ENCODE measurements around the gene SMIM41.

SMIM41 gene

DNA sequence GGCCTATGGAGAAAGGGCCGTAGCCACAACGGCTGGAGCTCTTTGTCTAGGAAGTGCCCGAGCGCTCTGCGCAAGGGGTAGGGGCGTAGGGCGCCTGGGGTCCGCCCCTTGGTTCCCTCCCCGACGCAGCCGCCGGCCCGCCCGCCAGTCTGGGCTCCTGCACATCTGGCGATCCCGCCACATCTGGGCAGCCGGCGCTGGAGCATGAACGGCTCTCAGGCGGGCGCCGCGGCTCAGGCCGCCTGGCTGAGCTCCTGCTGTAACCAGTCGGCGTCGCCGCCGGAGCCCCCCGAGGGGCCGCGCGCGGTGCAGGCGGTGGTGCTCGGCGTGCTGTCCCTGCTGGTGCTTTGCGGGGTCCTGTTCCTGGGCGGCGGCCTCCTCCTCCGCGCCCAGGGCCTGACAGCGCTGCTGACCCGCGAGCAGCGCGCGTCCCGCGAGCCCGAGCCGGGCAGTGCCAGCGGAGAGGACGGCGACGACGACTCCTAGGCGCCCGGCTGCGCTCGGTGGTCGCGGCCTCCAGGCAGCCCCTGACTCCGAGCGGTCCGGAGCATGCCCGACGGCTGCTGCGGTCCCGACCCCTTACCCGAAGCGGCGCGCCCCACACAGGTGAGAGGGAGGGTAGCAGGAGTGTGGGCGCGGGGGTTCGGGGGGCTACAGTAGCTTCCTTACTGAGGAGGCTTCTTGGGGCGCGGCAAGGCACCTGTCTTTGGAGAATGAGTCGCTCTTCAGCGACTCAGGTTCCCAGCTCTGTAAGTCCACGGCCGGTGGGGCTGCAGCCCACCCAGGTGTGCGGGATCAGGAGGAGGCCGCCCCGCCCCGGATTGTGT is at the start of gene SMIM41:
Gene SMIM41, plus strand, starts transcription at position 129 of the 827 bp plus-strand sequence. Its CDS starts 76 bp downstream, at position 205.
- FAIRE-seq, result no peak

DNA sequence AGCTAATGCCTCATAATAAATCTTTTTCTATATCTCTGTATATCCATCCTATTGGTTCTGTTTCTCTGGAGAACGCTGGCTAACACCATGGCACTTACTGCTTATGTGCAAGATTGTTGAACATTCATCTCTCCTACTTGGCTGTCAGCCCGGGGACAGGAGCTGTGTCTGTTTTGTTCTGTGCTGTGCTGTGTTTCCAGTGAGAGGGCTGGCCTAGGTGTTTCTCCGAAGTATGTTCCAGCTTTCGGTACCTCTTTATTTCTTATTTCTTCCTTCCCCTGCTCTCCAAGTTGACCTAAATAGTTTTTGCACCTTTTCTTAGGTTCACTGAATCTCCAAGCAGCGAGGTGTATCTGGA is 47.1 kb upstream of the SMIM41 start:
- FAIRE-seq, result no peak

DNA sequence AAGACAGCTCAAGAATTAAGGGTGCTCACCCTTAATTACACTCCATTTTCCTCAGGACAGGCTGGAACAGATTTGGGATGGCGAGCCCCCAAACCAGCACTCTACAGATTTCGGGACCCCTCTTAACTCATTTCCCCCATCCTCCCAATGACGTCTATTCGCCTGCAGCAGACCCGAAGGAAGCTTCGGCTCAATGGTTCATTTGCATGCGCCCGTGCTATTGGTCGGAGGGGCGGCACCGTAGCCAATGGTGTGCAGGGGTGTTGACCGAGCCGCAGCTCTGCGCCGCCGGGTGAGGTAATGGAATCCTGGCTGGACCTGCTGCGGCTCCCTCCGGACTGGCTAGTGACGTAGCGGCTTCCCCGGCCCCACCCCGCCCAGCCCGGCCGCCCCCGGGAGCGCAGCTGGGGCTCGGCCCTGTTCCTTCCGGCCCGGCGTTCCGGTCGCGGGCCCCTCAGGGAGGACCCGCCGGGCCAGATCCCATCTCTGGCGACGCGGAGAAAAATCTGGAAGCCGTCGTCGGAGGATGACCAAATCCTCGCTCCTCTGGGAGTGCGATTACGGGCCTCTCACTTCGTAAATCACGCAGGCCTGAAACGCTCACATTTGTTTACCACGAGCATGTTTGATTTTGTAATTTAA is 46.6 kb upstream of the SMIM41 start:
- FAIRE-seq, result no peak

DNA sequence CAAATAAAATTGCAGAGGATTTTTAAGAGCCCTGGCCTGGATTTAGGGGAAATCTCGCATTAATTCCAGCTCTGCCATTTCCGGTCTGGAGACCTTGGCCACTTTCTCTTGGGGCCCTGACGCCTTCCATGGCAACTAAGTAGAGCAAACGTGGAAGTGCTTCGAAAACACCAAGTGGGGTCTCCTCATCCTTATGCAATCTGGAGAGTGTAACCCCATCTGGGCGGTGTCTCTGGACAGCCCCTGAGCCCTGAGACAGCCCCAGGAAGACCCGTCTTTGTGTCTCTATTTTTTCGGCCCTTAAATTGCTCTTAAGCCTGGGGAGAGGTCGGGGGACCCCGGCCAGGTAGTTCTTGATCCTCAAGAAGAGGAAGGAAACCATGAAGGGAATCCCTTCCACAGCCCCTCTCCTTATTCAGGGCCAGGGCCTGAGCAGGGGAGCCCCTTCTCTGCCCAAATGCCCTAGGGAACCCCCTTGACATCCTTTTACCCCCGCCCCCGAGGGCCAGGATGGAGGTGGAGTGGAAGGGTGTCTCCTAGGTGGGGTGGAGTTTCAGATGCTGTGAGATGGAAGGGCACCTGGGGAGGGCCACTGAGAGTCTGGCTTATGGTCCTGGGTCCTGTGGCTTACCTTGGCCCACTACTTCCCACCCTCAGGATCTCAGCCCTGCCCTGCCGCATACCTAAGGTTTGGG is 45.9 kb upstream of the SMIM41 start:
- no peak for FAIRE-seq

DNA sequence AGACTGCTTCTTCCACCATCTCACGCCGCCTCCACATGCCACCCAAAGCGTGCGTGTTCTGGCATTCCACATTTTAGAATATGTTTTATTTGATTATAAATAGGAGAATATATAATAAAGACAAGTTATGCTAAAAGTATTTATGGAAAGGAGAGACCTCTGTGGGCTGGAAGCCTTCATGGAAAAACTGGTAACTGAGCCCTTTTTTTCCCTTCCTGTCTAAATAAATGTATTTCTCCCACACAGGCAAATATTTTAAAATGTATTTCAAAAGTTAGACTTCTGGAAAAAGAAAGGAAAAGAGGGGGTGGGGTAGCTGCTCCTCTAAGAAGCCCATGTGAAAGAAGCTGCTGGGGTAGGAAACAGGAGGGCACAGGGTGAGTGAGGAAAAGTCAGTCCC is 44.3 kb upstream of the SMIM41 start:
- no peak for FAIRE-seq

- no peak for FAIRE-seq
Measured at GRCh38 chr12:52035926-52036325, 43.6 kb upstream of the SMIM41 start.

DNA sequence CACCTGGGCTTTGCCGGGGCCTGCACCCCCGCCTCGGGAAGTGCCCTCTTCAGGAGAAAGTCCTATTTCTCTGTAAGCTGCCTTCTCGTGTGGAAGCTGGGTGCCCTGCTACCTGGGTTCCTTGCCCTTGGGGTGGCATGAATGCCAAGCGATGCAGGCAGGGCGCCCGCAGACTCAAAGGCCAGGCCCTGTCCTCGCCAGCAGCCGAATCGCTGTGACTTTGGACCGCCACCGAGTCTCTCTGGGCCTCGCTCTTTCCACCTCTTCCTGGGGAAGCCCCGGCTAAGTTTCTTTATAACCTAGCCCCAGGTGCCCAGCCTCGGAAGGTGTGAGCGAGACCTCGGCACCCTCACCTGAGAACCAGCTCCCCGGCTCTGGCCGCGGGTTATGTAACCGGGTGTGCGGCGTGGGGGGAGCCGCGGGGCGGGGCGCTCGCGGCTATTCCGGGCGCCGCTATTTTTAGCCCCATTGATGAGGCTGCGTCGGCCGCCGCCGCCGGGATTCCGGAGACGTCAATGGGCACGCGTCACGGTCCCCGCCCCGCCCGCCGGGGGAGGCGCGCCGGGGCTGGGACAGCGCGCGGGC is 42.8 kb upstream of the SMIM41 start:
- no peak for FAIRE-seq

DNA sequence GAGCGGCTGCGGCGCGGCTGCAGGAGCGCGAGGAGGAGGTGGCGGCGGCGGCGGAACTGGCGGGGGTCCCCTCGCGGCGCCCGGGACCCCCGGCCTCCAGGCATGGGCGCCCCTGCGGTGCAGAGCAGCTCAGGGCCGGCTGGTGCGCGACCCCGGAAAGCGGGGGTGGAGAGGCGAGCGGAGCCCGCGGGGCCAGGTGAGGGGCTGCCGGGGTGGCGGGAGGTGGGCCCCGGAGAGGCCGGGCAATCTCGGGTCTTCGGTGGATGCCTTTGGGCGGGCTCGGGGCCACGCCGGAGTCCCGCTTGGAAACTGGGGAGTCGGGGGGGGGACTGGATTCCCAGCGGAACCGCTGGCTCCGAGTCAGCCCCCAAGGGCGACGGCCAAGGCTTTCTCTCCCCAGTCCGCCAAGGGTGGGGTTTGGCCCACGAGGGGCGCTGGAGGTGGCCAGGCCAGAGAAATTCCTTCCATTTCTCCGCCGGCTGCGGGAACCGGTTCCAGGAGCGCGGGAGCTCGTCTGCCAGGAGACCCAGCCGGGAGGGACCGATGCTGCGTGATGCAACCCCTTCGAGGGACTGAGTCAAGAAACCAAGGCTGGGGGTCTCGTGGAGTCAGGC is 42.1 kb upstream of the SMIM41 start:
- FAIRE-seq, result no peak

DNA sequence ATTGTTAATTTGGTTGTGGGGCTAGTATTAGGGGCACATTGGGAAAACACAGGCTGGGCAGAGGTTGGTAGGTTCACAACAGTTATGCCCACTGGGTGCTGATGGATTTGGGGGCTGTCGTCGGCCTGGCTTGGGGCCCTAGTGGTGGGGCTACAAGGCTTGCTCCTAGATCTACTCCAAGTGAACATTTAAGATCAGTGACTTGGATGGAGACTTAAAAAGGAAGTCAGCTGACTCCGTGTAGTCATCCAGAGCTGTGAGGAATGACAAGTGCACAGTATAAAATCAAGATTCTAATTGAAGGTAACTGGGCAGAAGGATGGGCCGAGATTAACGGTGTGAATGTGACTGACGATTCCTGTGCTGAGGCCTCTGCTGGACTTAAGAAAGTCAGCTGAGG is 41.1 kb upstream of the SMIM41 start:
- FAIRE-seq, result no peak

DNA sequence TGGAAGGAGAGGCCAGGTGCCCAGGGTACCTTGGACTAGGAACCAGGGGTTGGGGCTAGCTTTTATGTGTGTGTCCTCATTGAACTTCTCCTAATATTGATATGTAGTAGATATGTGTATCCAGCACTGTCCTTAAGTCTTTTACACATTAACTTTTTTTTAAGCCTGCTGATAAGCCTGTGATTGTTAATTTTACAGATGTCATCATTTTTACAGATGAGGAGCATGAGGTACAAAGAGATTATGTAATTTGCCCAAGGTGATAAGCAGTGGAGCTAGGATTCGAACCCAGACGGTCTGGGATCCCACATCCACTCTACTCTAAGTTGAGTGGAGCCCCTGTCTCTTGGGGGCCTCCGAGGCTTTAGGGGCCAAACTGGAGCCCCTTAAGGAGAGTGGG is 38.5 kb upstream of the SMIM41 start:
- no peak for FAIRE-seq

GRCh38 chr12:52041695-52042123 is 37.8 kb upstream of the SMIM41 start:
- FAIRE-seq, result no peak

DNA sequence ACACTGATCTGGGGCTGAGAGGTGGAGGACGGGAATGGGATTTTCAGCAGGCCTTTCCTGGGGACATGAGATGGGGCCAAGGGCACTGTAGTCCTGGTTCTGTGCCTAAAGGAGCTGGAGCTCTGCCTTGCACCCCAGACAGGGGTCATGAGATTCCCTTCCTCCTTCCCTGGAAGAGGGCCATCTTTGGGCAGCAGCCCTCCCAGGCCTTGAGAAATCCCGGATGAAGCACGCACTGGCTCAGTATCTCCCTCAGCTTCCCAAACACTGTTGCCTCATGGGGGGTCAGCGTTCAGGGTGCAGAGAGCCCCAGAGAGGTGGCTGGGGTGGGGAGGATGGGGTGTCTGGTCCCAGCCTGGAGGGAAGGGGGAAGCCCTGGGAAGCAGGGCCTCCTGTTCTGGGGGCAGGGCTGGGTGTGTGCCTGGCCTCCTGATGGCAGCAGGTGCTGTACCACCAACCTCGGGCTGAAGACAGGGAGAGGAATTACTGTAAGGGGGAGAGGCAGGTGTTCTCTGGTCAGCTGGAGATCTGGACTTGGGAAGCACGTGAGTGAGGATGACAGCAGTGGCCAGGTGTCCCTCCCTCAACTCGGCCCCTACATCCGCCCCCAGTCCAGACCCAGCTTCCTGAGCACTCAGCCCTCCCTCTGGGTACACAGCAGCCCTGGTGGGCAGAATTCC is 36.7 kb upstream of the SMIM41 start:
- no peak for FAIRE-seq

- FAIRE-seq, result no peak
Measured at GRCh38 chr12:52043386-52044212, 35.9 kb upstream of the SMIM41 start.

DNA sequence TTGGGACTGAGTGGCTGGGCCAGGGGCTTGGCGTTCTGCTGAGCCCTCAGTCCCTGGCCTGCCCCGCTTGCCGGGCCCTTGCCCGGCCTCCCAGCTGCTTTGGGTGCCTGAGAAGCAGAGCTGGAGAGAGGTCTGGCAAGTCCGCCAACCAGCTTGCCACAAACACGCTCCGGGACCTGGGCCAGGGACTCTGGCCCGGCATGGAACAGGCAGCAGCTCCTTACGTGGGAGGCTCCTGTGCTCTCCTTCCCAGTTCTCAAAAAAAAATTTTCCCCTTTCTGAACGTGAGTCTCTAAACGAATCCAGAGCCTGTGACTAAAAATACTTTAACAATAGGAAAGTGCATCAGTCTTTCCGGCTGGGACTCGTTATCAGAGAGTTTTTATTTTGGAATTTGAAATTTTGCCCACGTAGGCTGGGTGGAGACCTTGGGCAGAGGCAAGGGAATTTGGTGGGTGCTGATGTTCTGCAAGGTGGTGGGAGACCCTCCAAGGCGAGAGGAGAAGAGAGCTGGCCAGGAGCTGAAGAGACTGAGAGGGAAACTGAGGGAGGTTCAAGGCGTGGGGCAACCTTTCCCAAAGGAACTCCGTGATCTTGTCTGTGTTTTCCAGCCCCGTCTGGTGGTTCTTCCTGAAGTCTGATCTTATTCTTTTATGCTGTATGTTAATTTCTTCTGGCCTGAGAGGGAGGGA is 35.1 kb upstream of the SMIM41 start:
- no peak for FAIRE-seq

DNA sequence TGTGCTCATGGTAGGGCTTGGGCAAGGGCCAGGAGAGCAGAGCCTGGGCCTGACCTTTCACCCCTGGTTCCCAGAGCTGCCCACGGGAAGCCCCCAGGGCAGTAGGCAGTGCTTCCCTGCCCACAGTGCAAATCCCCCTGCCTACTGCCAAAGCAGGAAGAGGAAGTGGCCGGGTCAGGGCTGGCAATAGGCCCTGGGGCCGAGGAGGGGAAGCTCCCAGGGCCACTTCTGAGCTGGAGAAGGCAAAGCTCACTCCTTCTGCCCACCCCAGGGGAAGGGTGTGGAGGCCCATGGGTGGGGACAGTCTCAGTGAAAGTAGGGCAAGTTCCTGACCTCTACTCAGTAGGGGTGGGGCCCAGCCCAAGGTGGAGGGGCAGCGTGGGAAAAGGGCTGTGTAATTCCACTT is 33.7 kb upstream of the SMIM41 start:
- no peak for FAIRE-seq

DNA sequence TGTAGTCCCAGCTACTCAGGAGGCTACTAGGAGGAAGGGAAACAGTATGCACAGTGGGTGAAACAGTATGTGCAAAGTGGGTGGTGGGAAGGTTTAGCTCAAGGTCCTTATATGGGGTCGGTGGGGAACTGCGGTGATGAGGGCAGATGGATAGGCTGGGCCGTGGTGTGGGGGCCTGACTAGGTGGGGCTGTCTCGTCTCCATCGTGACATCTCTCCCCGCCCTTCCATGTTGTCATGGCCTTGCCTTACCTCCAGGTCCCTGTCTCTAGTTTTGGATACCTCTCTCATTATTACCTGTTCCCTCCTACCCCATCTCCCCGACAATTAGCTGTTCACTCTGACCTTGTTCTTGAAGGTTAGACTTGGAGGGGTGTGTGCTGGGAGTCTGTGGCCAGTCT is 32.6 kb upstream of the SMIM41 start:
- no peak for FAIRE-seq

- no peak for FAIRE-seq
Measured at GRCh38 chr12:52049286-52049685, 30.2 kb upstream of the SMIM41 start.

GRCh38 chr12:52049688-52050087 is 29.8 kb upstream of the SMIM41 start:
- no peak for FAIRE-seq

- FAIRE-seq, result no peak
Measured at GRCh38 chr12:52050116-52050757, 29.3 kb upstream of the SMIM41 start.

DNA sequence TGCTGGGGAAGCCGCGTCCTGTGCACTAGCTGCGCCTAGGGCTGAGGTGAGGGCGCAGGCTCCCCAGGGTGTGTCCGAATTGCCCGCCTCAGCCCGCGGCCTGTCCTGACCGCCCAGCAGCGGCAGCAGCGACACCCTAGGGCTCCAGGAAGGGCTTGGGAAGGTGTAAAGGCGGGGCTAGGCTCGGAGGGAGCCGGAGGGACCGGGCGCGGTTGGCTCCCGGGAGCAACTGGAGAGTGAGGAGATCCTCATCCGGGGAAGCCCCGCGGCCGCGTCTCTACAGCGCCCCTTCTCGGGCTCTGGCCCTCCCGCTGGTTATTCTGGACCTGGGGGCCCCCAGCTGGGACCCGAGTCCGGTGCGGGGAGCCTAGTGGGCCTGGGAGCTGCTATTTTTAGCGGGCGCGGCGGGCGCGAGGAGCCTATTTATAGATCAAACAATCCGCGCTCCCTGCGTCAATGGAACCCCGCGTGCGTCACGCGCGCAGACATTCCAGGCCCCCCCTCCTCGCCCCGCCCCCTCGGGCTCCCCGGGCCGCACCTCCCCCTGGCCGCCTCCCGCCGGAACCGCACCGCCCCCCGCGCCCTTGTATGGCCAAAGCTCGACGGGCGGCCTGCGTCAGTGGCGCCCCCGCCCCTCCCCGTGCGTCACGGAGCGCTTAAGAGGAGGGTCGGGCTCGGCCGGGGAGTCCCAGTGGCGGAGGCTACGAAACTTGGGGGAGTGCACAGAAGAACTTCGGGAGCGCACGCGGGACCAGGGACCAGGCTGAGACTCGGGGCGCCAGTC is 28.6 kb upstream of the SMIM41 start, which contains the start of gene NR4A1:
Gene NR4A1, plus strand, starts transcription at position 685 of the 784 bp plus-strand sequence. CDS start 2,887 bp downstream, outside the sequence.
- no peak for FAIRE-seq

Data from islet of Langerhans (tissue), 1 donor.